Right atrium auricular region (tissue), 2 donors: Measurements from ENCODE around the gene PLEKHM3. TPM values are rescaled to one million over a fixed set of nuclear protein-coding genes. Genes with fewer than 3 reads are reported as not detected.

Source experiments
- DNase-seq: peaks from one replicate; pipeline ENCODE4 v3.0.0-alpha.2; 2019; ENCODE audit warnings: low spot score
- H3K27ac ChIP-seq, 2 donors: fragments of 200-600 bp; sonication (generic); 1 replicate in 1 of 2; 2 replicates in 1 of 2; pipeline ENCODE4 v1.5.1; 2016 to 2019
- H3K27me3 ChIP-seq, 2 donors: fragments of 200-600 bp; sonication (generic); one replicate each; pipeline versions ENCODE4 v1.5.1 to v1.6.0; 2017 to 2019
- H3K36me3 ChIP-seq: fragments of 200-600 bp; sonication (generic); one replicate; pipeline ENCODE4 v1.5.1; 2016
- H3K4me1 ChIP-seq, 2 donors: fragments of 200-600 bp; sonication (generic); one replicate each; pipeline versions ENCODE4 v1.5.1 to v1.6.0; 2017 to 2019
- H3K4me3 ChIP-seq, 2 donors: fragments of 200-600 bp; sonication (generic); 1 replicate in 1 of 2; 2 replicates in 1 of 2; pipeline ENCODE4 v1.5.1; 2017 to 2019; ENCODE audit warnings: mild to moderate bottlenecking in 1 of 2, moderate library complexity in 1 of 2
- H3K9me3 ChIP-seq, 2 donors: fragments of 200-600 bp; sonication (generic); one replicate each; pipeline ENCODE4 v1.5.1; 2019
- total RNA-seq, 2 donors: library from RNA; depleted of rRNA; stranded (reverse); fragments of >200 nt; gene quantifications; one replicate each; pipeline ENCODE4 v1.1.0, GENCODE V29; 2016
- TF ChIP-seq, protein P1 (sequence below), 2 donors: fragments of 200-600 bp; sonication (generic); IDR thresholded peaks; one replicate each; pipeline ENCODE4 v1.5.1; 2019; ENCODE audit warnings: antibody characterized with exemption in 2 of 2

The PLEKHM3 gene
- total RNA-seq, 2 donors from 2014 or later: 14.9 to 20.0 TPM

DNA sequence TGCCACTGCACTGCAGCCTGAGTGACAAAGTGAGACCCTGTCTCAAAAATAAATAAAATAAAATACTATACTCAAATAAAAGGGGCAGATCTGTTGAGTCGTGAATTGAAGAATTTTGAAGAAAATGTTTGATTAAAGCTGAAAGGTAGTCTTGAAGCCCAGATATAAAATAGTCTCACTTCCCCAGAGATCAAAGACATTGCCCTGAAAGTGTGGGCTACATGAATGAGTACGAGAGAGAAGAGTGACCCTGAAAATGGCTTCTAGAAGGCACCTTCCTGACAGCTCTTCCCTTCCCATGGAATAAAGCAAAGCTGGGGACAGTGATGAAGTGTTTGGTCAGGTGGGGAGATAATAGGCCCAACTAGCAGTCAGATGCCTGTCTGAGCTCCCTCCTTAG, 241.8 kb downstream of the PLEKHM3 start:
- TF ChIP-seq, protein P1, sequence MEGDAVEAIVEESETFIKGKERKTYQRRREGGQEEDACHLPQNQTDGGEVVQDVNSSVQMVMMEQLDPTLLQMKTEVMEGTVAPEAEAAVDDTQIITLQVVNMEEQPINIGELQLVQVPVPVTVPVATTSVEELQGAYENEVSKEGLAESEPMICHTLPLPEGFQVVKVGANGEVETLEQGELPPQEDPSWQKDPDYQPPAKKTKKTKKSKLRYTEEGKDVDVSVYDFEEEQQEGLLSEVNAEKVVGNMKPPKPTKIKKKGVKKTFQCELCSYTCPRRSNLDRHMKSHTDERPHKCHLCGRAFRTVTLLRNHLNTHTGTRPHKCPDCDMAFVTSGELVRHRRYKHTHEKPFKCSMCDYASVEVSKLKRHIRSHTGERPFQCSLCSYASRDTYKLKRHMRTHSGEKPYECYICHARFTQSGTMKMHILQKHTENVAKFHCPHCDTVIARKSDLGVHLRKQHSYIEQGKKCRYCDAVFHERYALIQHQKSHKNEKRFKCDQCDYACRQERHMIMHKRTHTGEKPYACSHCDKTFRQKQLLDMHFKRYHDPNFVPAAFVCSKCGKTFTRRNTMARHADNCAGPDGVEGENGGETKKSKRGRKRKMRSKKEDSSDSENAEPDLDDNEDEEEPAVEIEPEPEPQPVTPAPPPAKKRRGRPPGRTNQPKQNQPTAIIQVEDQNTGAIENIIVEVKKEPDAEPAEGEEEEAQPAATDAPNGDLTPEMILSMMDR (IDR thresholded peaks at IDR 0.05): no peak
- Histone ChIP-seq H3K36me3 (no peaks in the 10 kb centered on the region), H3K4me3 (no peak overlapping the region), H3K27ac (no peak overlapping the region), H3K4me1 (no peaks in the 10 kb centered on the region), H3K9me3 (no peaks in the 10 kb centered on the region), H3K27me3 (no peaks in the 10 kb centered on the region)
- no peak for DNase-seq

DNA sequence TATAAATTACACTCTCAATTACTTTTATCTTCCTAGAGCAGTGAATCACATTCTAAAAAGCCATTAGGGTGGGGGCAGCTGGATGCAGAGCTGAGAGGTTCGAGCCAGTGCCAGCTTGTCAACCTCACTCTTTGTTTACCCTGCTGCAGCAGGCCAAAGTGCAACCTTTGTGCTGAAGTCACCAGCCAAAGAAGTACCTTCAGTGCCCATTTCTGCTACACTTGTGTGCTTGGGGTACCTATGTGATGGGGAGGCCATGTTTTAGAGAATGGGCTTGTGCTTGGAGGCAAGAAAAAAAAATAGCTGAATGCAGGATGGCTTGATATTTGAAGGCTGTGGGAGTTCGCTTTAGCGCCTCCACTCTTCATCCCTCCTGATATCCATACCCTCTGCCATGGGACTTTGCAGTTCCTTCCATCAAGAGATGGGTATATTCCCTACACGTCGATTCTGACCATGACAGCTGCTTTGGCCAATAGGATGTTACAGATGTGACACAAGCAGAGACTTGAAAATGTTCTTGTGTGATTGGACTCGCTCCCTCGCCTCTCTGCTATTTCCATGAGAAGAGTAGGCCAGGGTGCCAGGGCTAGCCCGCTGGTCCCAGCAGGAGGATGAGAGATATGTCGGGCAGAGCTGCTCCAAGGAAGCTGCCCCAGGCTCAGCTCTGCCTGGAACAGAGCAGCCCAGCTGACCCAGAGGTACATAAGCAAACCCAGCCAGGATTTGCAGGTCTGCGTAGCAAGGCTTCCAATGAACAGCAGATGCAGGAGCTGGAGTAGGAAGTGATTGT, 242.9 kb downstream of the PLEKHM3 start:
- H3K9me3 ChIP-seq: no peaks in the 10 kb centered on the region
- no peaks in the 10 kb centered on the region for H3K36me3 ChIP-seq
- no peak overlapping the region for H3K4me3 ChIP-seq
- TF ChIP-seq, protein P1 (IDR thresholded peaks at IDR 0.05): no peak
- H3K4me1 ChIP-seq: no peaks in the 10 kb centered on the region
- H3K27me3 ChIP-seq: no peaks in the 10 kb centered on the region
- DNase-seq: no peak
- no peak overlapping the region for H3K27ac ChIP-seq

DNA sequence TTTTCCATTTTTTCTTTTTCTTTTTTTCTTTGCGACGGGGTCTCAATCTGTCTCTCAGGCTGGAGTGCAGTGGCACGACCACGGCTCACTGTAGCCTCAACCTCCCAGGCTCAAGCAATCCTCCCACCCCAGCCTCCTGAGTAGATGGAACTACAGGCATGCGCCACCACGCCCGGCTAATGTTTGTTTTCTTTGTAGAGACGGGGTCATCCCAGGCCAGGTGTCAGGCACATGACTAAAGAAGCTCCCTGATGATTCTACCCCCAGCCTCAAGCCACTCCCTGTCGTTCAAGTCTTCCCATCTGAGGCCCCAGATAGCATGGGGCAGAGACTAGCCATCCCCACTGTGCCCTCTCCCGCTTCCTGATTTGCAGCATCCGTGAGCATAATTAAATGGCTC, 245.8 kb downstream of the PLEKHM3 start:
- no peaks in the 10 kb centered on the region for H3K36me3 ChIP-seq
- H3K27ac ChIP-seq: no peak overlapping the region
- no peaks in the 10 kb centered on the region for H3K4me1 ChIP-seq
- no peaks in the 10 kb centered on the region for H3K9me3 ChIP-seq
- no peak overlapping the region for H3K4me3 ChIP-seq
- TF ChIP-seq, protein P1 (IDR thresholded peaks at IDR 0.05): no peak
- DNase-seq: no peak
- no peaks in the 10 kb centered on the region for H3K27me3 ChIP-seq

DNA sequence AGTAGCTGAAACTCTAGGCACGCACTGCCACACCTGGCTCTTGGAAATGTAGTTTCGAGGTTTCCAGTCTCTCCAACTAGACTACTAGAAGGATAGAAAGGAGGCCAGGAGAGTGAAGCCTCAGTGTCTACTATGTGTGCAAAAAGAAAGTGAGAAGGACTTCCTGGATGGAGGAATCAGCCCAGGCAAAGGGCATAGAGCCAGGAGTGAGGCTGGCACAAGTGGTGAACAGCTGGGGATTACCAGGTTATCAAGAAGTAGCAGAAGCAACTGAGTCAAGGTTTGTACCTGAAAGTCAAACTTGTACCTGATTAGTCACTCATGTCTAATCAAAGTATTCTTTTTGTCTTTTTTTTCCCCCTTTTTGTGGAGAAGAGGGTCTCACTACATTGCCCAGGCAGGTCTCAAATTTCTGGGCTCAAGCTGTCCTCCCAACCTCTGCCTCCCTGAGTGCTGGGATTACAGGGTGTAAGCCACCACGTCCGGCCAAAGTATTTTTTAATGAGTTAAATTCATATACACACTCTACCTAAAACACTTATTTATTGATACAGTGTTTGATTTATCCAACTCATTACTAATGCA, 246.9 kb downstream of the PLEKHM3 start:
- TF ChIP-seq, protein P1 (IDR thresholded peaks at IDR 0.05): no peak
- Histone ChIP-seq H3K9me3 (no peaks in the 10 kb centered on the region), H3K4me1 (no peaks in the 10 kb centered on the region), H3K4me3 (no peak overlapping the region), H3K27ac (no peak overlapping the region), H3K27me3 (no peaks in the 10 kb centered on the region), H3K36me3 (no peaks in the 10 kb centered on the region)
- DNase-seq: no peak

DNA sequence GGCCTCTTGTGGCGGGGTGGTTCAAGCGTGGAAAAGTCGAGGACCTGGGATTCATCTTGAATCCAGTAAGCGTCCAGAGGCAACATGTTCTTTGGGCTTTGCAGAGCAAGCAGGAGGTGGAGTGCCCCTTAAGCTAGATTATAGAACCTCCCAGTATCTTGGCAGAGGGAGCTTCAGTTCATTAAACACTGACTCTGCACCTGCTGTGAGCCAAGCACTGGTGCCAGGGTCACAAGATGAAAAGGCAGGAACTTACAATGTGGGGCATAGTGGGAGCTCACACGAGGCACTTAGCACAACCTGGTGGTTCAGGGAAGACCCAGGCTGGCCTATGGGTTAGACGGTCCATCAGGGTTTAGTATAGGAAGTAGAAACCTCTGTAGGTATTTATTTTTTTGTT, 248.2 kb downstream of the PLEKHM3 start:
- H3K27ac ChIP-seq: no peak overlapping the region
- TF ChIP-seq, protein P1 (IDR thresholded peaks at IDR 0.05): no peak
- DNase-seq: peak; percentile 21
- no peak overlapping the region for H3K4me3 ChIP-seq
- H3K27me3 ChIP-seq: no peaks in the 10 kb centered on the region
- no peaks in the 10 kb centered on the region for H3K36me3 ChIP-seq
- no peaks in the 10 kb centered on the region for H3K4me1 ChIP-seq
- H3K9me3 ChIP-seq: no peaks in the 10 kb centered on the region
